HG03457 (cell line): ENCODE data around the gene SAP130.

Experiments
- ATAC-seq: cut with Tn5 transposase; IDR thresholded peaks from one replicate; pipeline ENCODE4 v1.9.1; 2021; ENCODE audit warnings: moderate number of reproducible peaks; ENCODE audit not compliant: unreplicated experiment

SAP130 gene

DNA sequence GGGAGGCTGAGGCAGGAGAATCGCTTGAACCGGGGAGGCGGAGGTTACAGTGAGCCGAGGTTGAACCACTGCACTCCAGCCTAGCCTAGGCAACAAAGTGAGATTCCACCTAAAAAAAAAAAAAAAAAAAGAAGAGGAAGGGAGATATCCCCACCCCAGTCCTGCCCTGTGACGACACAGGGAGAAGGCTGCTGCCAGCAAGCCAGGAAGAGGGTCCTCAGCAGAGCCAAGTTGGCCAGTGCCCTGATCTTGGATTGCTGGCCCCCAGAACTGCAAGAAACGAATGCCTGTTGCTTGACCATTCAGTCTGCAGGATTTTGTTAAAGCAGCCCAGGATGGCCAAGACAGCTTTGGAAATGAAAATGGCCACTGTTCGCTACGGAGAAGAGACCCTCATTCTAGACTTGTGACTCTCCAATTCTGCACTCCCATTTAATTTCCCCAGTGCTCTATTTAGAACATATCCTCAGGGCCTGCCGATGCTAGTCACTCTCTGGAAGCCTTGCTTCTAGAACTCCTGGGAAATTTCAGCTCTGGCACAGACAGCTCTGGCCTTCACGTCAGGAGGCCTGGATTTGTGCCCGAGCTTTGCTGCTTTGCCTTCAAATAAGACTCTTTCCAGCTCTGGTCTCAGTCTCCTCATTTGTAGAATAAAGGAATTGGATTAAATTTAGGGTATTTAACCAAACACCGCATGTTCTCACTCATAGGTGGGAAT, 126.4 kb downstream of the SAP130 start:
- ATAC-seq, result no peak

DNA sequence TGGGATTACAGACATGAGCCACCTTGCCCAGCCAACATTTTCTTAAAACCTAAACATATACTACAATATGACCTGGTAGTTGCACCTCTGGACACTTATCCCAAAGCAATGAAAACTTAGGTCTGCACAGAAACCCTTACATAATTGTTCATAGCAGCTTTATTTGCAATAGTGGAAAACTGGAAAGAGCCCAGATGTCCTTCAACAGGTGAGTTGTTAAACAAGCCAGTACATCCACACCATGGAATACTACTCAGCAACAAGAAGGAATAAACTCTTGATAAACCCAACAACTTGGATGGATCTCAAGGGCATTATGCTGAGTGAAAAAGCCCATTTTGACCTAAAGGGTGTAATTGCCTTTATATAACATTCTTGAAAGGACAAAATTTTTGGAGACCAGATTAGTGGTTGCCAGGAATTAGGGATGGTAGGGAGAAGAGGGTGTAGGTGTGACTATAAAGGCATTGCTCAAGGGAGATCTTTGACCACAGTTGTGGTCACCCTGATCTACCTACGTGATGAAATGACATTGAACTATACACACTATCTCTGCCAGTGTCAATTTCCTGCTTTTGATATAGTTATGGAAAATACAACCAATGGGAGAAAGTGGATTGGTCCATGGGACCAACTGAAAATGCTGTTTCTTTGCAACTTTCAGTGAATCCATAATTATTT, 130.2 kb downstream of the SAP130 start:
- ATAC-seq, result no peak

DNA sequence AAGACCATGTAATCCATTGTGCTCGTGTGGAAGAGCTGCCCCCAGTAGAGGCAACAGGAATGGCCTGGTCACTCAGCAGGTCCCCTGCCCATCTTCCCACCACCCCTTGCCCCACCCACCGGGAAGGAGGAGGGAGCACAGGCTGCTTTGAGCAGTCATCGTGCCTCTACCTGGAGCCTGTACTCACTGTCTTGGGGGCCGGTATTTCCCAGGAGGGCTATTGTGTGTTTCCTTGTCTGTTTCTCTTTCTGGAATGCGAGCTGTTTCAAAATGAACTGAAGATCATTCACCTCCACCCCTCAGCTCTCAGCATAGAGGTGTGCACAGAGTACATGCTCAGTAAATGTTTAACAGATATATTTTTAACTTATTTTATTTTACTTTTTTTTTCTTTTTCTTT, 134.4 kb downstream of the SAP130 start:
- ATAC-seq, result no peak

DNA sequence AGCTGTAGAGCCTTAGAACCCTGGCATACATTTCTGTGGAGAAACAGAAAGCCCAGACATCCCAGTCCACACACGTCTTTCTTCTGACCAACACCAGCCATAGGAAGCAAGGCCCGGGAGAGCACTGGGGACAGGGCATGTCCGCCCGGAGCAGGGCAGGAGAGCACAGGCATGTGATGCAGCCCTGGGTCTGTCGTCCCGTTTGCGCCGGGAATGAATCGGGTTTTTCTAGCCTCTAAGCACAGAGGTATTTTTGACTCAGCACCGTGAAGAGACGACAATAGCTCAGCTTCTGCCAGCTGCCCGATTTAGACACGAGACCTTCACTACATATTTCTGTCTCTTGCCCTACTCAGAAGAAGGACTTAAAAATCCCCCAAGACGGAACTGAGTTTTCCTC, 134.8 kb downstream of the SAP130 start:
- ATAC-seq, result no peak

DNA sequence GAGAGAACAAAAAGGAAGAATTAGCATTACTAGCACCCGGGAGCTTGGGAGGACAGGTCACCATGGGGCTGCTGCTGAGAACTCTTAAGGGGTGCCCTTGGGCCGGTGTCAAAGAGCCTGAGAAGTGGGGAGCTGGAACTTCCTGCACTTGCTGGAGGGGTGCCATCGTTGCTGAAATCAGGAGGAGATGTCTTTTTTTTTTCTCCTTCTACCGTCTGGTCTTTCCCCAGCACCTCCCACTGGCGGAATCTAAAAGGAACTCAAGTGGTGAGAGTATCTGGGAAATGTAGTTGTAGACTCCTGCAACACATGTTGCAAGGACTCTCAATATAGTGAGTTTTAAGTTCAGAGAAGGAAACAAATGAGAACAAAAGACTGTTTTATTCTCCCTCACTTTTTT, 136.0 kb downstream of the SAP130 start:
- no peak for ATAC-seq
